IPS-18a (cell line): ENCODE measurements around the gene NANOS2.
"Not testable (repeated sequence)": the region's sequence is repeated elsewhere in the genome, so short reads cannot be mapped to it uniquely, and the experiment has no call there.

ENCODE experiments used
- H3K27ac ChIP-seq: one replicate; pipeline ENCODE4 v1.5.1; 2013; ENCODE audit warnings: low read length
- H3K27me3 ChIP-seq: one replicate; pipeline ENCODE4 v1.6.1; 2013; ENCODE audit warnings: mild to moderate bottlenecking, low read length; ENCODE audit not compliant: control insufficient read depth, insufficient read depth
- H3K36me3 ChIP-seq: one replicate; pipeline ENCODE4 v1.6.1; 2013; ENCODE audit warnings: low read depth, low read length; ENCODE audit not compliant: control insufficient read depth
- H3K4me1 ChIP-seq: one replicate; pipeline ENCODE4 v1.6.1; 2013; ENCODE audit warnings: low read depth, low read length; ENCODE audit not compliant: control insufficient read depth
- H3K4me3 ChIP-seq: one replicate; pipeline ENCODE4 v1.5.1; 2013; ENCODE audit warnings: low read length
- H3K9ac ChIP-seq: one replicate; pipeline ENCODE4 v1.6.1; 2013; ENCODE audit warnings: mild to moderate bottlenecking, low read length, moderate library complexity
- H3K9me3 ChIP-seq: one replicate; pipeline ENCODE4 v1.6.1; 2013; ENCODE audit warnings: low read depth, low read length; ENCODE audit not compliant: control insufficient read depth

NANOS2 gene

DNA sequence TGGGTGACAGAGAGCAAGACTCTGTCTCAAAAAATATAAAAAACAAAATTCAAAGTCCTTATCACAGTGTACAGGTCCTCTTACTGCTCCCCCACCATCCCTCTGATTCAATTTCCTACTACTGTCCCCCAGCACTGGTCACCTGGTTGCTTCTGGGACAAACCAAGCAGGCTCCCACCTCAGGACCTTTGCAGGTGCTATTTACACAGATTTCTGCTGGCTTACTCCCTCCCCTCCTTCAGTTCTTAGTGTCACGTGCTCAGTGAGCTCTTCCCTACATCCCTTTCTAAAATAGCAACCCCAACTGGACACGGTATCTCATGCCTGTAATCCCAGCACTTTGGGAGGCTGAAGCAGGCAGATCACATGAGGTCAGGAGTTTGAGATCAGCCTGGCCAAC is 34.6 kb downstream of the NANOS2 start:
- Histone ChIP-seq H3K9ac (no peak overlapping the region), H3K4me3 (no peak overlapping the region), H3K36me3 (no peaks in the 10 kb centered on the region), H3K27me3 (no peaks in the 10 kb centered on the region), H3K27ac (no peak overlapping the region), H3K4me1 (peaks cover 21% of the 10 kb centered on the region), H3K9me3 (no peaks in the 10 kb centered on the region)

DNA sequence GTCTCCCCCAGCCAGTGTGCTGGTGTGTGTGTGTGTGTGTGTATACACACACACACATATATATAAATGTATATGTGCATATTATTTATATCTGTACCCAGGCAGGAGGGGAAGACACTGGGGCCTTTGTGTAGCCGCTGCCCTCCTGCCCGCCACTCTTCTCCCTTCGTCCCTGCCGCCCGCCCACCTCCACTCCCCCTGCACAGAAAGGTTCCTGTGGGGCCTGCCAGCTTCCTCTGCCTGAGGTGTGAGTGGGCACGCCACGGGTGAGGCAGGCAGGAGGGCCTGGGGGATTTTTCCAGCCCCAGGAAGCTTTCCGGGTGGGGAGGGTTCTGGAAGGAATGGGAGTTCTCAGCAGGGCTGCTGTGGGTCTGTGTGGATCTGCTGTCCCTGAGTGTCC is 35.5 kb downstream of the NANOS2 start:
- H3K36me3 ChIP-seq: no peaks in the 10 kb centered on the region
- H3K4me1 ChIP-seq: peaks cover 21% of the 10 kb centered on the region
- no peak overlapping the region for H3K4me3 ChIP-seq
- H3K9ac ChIP-seq: no peak overlapping the region
- no peaks in the 10 kb centered on the region for H3K27me3 ChIP-seq
- no peaks in the 10 kb centered on the region for H3K9me3 ChIP-seq
- H3K27ac ChIP-seq: no peak overlapping the region

DNA sequence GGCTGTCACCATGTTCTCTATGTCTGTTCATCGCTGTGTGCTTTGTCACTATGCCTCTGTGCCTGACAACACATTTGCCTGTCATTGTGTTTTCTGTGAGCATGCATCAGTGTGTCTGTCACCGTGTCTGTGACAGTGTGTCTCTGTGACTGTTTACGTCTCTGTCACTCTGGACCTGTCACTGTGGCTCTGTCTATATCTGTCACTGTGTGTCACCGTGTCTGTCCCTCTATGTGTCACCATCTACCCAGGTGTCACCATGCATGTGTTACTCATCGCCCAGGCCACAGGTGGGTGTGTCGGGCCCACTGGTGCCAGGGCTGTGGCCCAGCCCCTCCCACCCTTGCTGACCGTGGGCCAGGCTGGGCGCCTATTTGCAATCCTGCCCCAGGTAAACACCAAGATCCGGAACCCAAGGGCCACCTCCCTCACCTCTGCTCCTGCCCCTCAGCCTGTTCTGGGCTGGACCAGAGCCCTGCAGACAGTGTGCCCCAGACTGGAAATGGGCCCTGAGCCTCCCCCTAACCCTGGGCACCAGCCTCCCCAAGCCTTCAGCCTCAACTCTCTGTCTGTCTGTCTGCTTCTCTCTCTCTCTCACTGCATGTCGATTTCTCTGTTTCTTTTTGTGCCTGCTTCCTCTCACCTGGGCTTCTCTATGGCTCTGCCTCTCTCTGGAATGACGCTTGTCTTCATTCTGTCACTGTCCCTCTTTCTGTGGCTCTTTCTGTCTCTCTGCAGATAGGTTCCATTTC is 36.4 kb downstream of the NANOS2 start:
- Histone ChIP-seq H3K36me3 (peaks cover 3% of the 10 kb centered on the region), H3K27ac (no peak overlapping the region), H3K4me1 (peaks cover 21% of the 10 kb centered on the region), H3K9me3 (no peaks in the 10 kb centered on the region), H3K27me3 (no peaks in the 10 kb centered on the region), H3K4me3 (no peak overlapping the region), H3K9ac (no peak overlapping the region)

DNA sequence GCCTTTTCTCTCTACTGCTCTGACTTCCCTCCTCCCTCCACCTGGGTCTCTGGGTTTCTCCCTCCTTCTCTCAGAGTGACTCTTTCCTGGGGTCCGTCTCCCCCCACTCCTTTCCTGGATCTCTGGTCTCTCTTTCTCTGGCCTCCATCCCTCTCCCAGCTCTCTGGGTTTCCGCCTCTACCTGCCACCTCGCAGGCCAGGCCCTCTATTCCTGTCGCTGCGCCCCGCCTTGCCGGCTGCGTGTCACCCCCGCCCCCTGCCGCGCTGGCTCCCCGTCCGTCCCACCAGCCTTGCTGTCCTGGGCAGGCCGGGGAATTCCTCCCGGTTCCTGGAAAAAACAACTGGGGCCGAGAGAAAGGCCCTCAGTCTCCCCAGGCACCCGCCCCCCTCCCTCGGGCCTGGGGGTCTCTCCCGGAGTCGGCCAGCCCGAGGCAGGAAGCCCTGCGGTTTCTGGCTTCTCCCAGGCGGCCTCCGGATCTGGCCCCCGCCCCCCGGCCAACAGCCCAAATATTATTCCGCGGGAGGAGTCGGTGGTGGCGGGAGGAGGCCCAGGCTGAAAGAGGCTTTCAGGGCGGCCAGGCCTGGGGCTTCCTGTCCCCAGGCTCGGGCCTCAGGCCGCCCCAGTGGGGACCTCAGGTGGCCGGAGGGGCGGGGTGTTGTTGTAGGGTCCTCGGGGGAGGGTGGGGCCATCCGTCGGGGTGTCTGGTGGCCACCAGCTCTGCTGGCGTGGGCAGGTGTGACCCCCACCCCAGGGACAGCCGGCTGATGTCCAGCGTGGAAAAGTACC is 38.0 kb downstream of the NANOS2 start:
- peak overlapping the region; percentile 36 for H3K9ac ChIP-seq
- H3K27ac ChIP-seq: no peak overlapping the region
- peaks cover 8% of the 10 kb centered on the region for H3K36me3 ChIP-seq
- peaks cover 11% of the 10 kb centered on the region for H3K4me1 ChIP-seq
- H3K9me3 ChIP-seq: no peaks in the 10 kb centered on the region
- no peaks in the 10 kb centered on the region for H3K27me3 ChIP-seq
- peak overlapping the region; percentile 54 for H3K4me3 ChIP-seq

DNA sequence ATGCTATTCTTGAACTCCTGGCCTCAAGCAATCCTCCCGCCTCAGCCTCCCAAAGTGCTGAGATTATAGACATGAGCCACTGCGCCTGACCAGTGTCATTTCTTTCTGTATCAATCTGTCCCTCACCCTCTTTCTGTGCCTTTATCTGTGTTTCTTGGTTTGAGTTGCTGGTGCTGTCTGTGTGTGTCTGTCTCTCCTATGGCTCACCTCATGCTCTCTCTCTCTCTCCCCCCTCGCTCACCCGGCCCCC is 38.5 kb downstream of the NANOS2 start:
- Histone ChIP-seq H3K9me3 (no peaks in the 10 kb centered on the region), H3K27me3 (no peaks in the 10 kb centered on the region), H3K4me1 (peaks cover 6% of the 10 kb centered on the region), H3K36me3 (peaks cover 8% of the 10 kb centered on the region), H3K4me3 (peak overlapping the region; percentile 54), H3K27ac (no peak overlapping the region), H3K9ac (peak overlapping the region; percentile 36)

DNA sequence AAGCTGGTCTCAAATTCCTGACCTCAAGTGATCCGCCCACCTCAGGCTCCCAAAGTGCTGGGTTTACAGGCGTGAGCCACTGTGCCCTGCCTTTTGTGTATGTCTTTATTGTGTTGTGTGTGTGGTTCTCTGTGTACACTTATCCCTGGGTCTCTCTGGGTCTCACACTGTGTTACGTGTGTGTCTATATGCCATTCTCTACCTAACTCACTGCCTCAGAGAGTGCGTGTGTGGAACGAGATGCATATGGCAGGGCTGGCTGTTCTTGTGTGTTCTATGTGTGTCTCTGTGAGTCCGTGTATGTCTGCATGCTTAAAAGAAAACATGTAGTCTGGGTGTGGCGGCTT is 40.0 kb downstream of the NANOS2 start:
- H3K4me3 ChIP-seq: no peak overlapping the region
- H3K9ac ChIP-seq: no peak overlapping the region
- no peaks in the 10 kb centered on the region for H3K27me3 ChIP-seq
- no peak overlapping the region for H3K27ac ChIP-seq
- H3K4me1 ChIP-seq: peaks cover 6% of the 10 kb centered on the region
- H3K36me3 ChIP-seq: peaks cover 8% of the 10 kb centered on the region
- no peaks in the 10 kb centered on the region for H3K9me3 ChIP-seq

DNA sequence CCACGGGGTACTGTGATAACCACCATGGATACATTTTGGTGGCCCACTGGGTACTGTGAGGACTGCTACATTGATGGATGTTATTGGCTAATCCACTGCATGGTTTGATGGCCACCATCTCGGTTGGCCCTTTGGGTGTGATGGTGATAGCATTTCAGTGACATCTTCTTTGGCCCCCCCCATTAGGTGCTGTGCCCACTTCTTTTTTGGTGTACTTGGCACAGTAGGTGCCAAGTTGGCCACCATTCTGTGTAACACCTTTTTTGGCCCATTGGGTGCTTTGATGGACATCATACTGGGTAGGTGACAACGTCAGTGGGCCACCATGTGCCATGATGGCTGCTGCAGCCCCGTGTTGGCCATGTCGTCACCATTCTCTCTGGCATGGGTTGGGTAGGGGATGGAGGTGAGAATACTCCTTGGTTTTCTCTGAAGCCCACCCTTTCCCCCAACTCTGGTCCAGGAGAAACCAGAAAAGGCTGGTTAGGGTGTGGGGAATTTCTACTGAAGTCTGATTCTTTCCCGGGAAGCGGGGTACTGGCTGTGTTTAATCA is 41.3 kb downstream of the NANOS2 start:
- Histone ChIP-seq H3K9me3 (no peaks in the 10 kb centered on the region), H3K27me3 (no peaks in the 10 kb centered on the region), H3K36me3 (peaks cover 8% of the 10 kb centered on the region), H3K4me1 (peaks cover 6% of the 10 kb centered on the region), H3K4me3 (no peak overlapping the region), H3K27ac (no peak overlapping the region), H3K9ac (no peak overlapping the region)

DNA sequence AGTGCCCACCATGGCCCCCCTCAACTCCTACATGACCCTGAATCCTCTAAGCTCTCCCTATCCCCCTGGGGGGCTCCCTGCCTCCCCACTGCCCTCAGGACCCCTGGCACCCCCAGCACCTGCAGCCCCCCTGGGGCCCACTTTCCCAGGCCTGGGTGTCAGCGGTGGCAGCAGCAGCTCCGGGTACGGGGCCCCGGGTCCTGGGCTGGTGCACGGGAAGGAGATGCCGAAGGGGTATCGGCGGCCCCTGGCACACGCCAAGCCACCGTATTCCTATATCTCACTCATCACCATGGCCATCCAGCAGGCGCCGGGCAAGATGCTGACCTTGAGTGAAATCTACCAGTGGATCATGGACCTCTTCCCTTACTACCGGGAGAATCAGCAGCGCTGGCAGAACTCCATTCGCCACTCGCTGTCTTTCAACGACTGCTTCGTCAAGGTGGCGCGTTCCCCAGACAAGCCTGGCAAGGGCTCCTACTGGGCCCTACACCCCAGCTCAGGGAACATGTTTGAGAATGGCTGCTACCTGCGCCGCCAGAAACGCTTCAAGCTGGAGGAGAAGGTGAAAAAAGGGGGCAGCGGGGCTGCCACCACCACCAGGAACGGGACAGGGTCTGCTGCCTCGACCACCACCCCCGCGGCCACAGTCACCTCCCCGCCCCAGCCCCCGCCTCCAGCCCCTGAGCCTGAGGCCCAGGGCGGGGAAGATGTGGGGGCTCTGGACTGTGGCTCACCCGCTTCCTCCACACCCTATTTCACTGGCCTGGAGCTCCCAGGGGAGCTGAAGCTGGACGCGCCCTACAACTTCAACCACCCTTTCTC is 42.3 kb downstream of the NANOS2 start:
- Histone ChIP-seq H3K4me3 (no peak overlapping the region), H3K27ac (no peak overlapping the region), H3K4me1 (peaks cover 6% of the 10 kb centered on the region), H3K36me3 (peaks cover 8% of the 10 kb centered on the region), H3K9ac (no peak overlapping the region), H3K27me3 (no peaks in the 10 kb centered on the region), H3K9me3 (no peaks in the 10 kb centered on the region)

DNA sequence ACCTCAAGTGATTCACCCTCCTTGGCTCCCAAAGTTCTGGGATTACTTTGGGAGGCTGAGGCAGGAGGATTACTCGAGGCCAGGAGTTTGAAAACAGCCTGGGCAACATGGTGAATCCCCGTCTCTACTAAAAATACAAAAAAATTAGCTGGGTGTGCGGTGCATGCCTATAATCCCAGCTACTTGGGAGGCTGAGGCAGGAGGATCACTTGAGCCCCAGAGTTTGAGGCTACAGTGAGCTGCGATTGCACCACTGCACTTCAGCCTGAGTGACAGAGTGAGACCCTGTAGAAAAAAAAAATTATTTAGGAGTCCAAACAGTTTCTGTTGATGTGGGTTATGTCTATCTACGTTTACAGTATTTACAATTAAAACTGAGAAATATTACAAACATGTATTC is 43.8 kb downstream of the NANOS2 start:
- no peaks in the 10 kb centered on the region for H3K27me3 ChIP-seq
- no peak overlapping the region for H3K9ac ChIP-seq
- peaks cover 8% of the 10 kb centered on the region for H3K36me3 ChIP-seq
- no peaks in the 10 kb centered on the region for H3K9me3 ChIP-seq
- no peaks in the 10 kb centered on the region for H3K4me1 ChIP-seq
- no peak overlapping the region for H3K4me3 ChIP-seq
- no peak overlapping the region for H3K27ac ChIP-seq

DNA sequence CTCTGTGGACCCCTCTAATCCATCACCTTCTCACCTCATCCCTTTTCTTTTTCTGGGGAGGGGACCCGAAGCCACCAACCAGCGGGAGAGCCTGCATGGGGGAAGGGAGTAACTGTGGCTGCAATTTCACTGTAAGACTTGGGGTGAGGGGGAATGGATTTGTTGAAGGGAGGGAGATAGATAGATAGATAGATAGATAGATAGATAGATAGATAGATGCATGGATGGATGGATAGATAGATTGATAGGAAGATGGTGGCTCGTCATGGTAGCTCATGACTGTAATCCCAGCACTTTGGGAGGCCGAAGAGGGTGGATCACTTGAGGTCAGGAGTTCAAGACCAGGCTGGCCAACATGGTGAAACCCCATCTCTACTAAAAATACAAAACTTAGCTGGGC is 47.3 kb downstream of the NANOS2 start:
- H3K4me1 ChIP-seq, H3K27ac ChIP-seq, H3K4me3 ChIP-seq, H3K9me3 ChIP-seq, H3K36me3 ChIP-seq, H3K9ac ChIP-seq: not testable (repeated sequence)
- peaks cover 19% of the 10 kb centered on the region for H3K27me3 ChIP-seq

DNA sequence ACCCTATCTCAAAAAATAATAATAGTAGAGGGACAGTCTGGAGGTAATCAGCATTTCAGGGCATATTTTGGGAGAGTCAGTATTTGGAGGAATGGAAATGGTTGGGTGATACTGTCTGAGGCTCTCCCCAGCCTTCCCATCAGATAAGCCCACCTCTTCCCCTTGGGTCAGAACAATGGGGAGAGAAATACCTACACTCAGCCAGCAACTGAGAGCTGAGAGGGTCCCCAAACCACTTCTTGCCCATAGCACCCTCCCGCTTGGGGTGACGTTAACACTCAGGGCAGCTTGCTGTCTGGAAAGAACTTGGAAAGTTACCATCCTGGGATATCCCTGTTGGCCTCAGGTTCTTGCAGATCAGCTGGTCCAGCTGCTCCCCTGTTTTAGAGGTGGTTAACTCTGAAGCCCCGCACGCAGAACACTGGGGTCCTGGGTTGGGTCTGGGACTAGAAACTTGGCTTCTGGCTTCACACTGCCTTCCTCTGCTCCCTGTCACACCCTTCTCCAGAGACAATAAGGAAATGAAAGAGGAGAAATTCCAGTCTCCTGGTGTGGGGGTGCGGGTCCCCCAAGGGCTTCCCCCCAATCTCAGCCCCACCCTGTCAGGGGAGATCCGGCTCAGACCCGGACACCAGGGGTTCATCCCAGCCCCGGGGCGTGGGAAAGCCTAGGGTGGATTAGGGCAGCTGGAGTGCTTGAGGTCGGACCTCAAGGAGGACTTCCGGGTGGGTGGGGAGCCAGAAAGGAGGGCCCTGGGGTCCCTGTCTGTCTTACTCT is 48.0 kb downstream of the NANOS2 start:
- H3K4me1 ChIP-seq: no peaks in the 10 kb centered on the region
- H3K4me3 ChIP-seq: no peak overlapping the region
- no peak overlapping the region for H3K27ac ChIP-seq
- H3K9ac ChIP-seq: no peak overlapping the region
- no peaks in the 10 kb centered on the region for H3K9me3 ChIP-seq
- peaks cover 19% of the 10 kb centered on the region for H3K27me3 ChIP-seq
- no peaks in the 10 kb centered on the region for H3K36me3 ChIP-seq
